SK-MEL-5 (cell line): Measurements from ENCODE around the gene IRF2. TPM values are rescaled to one million over a fixed set of nuclear protein-coding genes. Genes with fewer than 3 reads are reported as not detected.
A peak's percentile ranks its signal among the peaks of the same experiment; 100 is the strongest.
"Not testable (repeated sequence)": the region's sequence is repeated elsewhere in the genome, so short reads cannot be mapped to it uniquely, and the experiment has no call there.

ENCODE experiments used
- DNase-seq: peaks from one replicate; pipeline ENCODE4 v3.0.0-alpha.2; 2016; ENCODE audit warnings: low read depth, low spot score
- in situ Hi-C: cut with HindIII; loops from 2 replicates; pipeline ENCODE4 v1.10.0; 2016; ENCODE audit warnings: low sequenced_read_pairs, high pct_unique_total_duplicates, low pct_unique_long_range_greater_than_20kb
- total RNA-seq: library from RNA; depleted of rRNA; stranded (reverse); fragments of >200 nt; shearing (Covaris generic); gene quantifications from 2 replicates; pipeline ENCODE4 v1.2.3, GENCODE V29; 2014

IRF2 gene
- total RNA-seq, 1 experiment from 2014 or later, result 37.0 TPM

DNA sequence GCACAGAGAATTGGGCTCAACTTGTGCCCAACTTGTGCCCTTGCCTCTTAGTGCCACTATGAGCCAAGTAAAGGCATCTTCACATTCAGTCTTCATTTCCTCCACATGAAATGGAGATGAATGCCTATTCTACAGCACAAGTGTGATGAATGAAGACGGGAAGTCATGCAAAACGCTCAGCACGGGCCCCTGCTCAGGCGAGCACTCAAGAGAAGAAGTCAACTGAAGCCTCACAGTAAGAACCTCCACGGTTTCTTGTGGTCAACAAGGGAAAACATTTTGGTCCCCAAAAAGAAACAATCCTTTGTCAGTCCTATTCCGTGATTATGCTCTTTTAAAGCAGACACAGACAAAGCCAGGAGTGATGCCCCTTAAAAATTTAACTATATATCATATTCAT lies 87.0 kb downstream of the IRF2 start:
- in situ Hi-C loops, result no loop called here
- DNase-seq, result no peak

DNA sequence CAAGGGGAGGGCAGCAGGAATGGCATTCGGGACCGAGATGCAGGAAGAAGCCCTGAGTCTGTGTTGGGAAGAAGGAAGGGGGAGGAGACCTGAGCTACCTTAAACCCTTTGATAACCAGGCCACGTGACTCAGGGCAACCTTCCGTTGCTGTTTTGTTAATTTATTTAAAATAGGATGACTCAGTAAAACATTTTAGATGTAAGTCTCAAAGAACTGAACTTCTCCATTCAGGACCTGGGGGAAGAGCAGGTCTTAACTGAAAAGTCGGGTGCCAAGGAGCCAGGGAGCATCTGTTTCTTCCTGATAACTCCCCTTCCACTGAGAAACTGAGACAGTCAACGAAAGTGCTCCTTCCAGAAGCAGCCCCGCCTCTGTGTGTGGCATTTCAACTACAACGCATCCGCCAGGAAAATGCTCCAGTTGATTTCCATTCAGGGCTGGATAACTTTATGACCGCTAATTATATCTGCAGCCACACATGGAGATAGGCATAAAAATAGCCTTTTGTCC lies 88.0 kb downstream of the IRF2 start:
- DNase-seq, result no peak
- in situ Hi-C loops, result no loop called here

DNA sequence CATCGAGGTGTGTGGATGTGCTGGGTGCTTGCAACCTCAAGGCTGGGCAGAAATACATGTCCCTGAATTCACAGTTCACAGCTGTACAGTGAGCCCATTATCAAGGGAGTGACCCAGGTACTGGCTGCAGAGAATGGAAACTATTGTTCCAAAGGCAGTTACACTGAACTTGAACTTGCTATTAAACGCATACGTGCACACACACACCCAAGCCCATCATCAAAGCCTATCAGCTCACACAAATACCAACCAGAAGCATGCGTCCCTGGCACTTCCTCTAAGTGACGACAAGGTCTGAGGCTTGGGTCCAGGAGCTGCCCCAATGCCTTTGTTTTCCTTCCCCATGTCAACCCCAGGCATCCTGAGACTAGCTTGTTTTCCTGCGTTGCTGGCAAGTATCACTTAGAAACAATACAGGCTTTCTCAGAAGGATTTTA lies 88.6 kb downstream of the IRF2 start:
- in situ Hi-C loops, result no loop called here
- DNase-seq, result peak; percentile 13

- in situ Hi-C loops, result no loop called here
- no peak for DNase-seq
Measured at GRCh38 chr4:184384810-184385557, 89.4 kb downstream of the IRF2 start.

DNA sequence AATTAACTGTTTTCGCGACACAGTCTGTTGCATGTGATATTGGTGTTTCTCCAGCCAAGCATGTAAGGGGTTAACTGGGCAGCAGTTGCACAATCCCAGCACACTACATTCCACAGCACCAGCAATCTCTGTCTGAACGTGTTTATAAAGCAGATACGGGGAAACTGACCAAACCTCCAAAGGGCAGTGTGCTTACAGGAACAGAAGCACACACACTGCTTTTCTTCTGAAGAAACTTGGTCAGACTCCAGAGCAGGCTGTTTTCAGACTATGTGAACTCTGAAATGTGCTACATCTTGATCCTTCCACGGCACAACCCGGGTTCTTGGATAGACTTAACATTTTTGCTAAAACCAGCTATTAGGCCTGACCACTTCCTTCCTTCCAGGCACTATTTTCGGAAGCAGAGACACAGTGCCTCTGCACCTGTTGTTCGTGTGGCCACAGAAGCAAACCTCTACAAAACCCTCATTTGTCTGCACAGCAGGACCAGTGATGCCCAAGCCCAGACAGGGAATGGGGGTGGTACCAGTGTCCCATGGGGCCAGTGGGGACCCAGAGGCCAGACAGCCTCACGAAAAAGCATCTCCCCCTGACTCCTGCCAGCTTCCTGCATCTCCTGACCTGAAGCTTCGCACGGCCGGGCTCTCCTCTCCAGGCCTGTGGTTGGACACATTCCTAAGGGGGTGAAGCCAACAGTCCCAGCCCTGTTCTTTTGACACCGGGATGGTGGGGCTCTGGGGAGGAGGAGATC lies 90.1 kb downstream of the IRF2 start:
- DNase-seq, result peak; percentile 54
- in situ Hi-C loops, result no loop called here

DNA sequence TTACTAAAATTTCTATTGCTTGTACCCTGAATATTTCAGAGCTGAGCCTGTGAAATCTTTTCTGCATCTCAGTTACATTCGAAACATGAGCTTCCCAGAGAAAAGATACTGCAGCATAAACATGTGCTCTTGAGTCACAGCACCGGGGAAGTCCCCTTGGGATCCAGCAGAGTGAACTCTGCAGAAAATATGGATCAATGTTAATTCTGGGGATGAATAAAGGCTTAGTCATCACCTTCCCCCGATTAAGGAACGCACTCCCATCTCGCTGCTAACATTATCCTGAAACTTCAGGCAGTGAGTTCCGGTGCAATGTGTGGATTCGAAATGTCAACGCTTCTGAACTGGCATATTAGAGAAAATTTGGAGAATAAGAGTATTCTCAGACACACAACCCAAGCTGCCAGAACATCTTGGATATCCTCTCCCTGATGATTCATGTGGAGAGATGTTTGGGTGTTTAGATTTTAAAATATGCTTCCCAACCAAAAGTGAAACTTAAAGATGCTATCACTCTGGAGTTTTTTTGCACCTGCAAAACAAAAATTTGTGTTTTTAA lies 90.8 kb downstream of the IRF2 start:
- DNase-seq, result peak; percentile 73
- in situ Hi-C loops, result no loop called here

DNA sequence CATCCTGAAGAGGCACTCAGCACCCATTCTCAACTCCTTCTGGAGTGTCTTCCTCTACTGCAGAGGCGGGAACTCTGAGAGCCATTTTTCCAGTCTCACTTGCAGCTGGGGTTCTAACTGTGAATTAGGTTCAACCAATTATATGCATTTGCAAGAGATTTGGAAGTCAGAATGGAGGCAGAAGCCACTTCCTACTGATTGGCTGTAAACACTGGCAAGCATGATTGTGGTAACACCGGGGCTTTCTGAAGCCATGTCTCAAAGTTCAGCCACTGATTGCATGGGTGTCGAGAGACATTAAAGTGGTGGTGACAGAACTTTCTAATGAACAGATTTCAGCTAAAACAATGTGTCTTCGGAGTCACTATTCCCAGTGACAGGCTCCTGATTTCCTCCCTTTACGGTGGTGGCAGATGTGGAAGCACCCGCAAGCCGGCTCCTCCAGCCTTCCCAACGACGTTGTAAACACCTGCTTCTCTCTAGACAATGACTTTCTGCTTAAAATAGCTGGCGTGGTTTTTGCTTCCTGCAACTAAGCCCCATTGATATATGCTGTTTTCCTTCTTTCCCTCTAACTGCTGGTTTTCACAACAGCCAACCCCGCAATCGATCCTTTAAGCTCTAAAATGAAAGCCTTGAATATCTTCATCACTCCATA lies 92.0 kb downstream of the IRF2 start:
- in situ Hi-C loops, result no loop called here
- no peak for DNase-seq

DNA sequence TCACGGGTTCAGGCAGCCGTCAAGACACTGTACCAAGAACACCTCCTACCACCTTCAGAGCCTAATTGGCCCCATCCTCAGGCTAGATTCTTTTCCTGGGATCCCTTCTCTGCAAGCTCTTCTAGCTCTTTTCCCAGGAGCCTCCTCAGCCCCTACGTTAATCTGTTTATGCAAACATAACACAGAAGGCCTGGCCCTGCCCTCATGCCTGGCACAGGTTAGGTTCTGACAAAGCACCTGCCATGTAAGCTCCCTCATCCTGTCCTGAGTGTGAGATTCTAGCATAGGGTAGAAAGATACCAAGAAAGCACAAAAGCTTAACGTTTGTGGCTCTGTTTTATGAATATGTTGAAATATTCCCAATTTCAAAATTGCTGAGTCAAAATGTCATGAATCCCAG lies 93.6 kb downstream of the IRF2 start:
- in situ Hi-C loops, result no loop called here
- no peak for DNase-seq

- in situ Hi-C loops, DNase-seq: not testable (repeated sequence)
Measured at GRCh38 chr4:184380214-184380613, 94.1 kb downstream of the IRF2 start.

DNA sequence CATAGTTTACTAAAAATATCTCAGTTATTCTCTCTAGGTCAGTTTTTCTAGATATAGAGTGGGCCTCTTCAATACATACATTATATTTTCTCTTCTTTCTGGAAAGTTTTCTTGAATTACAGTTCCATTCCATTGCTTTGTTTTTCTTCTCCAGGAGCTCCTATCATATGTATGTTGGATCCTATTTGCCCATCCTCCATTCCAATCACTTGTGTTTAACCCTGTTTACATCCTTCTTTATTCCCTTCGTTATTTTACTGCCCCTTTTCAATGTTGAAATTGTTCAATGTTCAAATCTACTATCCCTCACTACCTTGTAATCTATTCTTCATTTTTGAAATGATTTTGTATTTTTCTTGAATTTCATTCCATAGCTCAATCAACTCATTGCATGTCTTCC lies 97.4 kb downstream of the IRF2 start:
- no peak for DNase-seq
- in situ Hi-C loops, result no loop called here

- no peak for DNase-seq
- in situ Hi-C loops, result no loop called here
Measured at GRCh38 chr4:184376126-184376838, 98.1 kb downstream of the IRF2 start.

DNA sequence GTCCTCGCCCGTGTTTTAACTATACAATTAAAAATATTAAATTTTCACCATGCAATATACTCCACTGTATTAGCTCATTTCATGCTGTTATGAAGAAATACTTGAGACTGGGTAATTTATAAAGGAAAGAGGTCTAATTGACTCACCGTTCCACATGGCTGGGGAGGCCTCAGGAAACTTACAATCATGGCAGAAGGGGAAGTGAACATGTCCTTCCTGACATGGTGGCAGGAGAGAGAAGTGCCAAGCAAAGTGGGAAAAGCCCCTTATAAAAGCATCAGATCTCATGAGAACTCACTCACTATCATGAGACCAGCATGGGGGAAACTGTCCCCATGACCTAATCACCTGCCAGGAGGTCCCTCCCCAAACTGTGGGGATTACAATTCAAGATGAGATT lies 98.7 kb downstream of the IRF2 start:
- in situ Hi-C loops, DNase-seq: not testable (repeated sequence)

DNA sequence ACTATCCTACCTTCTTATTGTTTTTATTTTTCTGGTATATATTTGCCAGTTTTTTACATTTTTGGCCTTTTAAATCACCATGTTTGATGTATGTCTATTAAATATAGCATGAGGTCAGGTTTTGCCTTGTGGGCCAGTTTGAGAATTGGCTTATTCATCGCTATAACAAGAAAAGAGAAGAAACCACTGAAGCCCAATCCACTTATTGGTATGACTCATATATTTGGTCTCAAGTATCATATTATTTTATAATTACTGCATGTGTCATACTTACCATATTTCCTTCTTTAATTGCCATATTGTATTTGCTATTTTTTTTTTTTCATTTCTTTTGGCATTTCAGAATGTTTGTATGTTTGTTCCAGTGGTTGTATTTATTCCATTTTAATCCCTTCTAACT lies 99.3 kb downstream of the IRF2 start:
- no peak for DNase-seq
- in situ Hi-C loops, result no loop called here

DNA sequence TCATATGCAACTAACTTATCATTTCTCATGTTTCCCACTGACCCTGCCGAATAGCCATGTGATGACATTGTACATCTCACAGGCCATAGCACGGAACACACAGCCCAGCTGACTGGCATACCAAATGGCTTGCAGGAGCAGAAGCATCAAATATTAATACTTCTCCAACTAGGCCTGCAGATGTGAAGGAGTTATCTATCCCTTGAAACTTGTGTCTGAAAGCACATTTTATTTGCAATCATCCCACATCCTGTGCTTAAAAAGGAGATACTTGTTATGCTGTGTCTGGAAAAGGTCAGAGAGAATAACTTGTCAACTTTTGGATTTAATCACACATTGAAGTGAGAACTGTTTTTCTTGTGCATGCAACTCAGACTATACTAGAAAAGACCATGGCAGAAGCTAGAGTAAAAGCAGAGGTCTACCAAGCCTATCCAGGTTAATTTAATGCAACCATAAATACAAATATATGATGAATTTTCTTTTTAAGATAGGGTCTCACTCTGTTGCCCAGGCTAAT lies 100.4 kb downstream of the IRF2 start:
- in situ Hi-C loops, result no loop called here

GRCh38 chr4:184371390-184371787 lies 103.0 kb downstream of the IRF2 start:
- no peak for DNase-seq
- in situ Hi-C loops, result no loop called here

More for the DNA sequence above, 100.4 kb downstream of the IRF2 start:
- DNase-seq, result peak; percentile 41

DNA sequence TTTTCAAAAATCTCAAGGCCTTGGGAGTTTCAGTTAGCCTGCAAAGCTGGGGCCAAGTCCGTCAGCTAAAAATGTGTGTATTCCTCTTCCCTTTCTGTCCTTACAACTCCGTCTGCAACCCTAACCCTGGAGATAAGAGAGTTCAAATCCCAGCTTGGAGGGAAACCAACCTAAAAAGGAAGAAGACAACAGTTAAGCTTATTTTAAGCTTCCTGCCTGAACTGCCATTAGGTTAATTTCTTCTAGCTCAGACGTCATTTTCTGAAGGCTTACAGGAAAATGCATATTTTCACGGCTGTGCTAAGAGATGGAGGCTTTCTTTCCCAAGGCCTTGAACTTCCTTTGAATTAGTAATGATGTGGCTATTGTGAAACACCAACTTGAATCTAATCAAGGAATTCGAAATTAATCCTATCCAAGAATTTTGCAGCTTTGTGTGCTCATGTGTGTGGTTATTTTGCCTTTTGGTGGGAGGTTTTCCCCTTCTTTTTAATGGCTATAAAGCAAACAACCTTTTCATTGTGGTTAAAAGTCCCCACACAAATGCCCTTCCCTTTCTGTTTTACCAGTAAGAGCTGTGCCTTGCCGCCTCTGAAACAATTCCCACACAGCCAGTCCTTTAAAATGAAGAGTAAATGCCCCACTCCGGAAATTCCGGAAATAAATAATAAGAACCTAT lies 103.5 kb downstream of the IRF2 start:
- DNase-seq, result no peak
- in situ Hi-C loops, result no loop called here

DNA sequence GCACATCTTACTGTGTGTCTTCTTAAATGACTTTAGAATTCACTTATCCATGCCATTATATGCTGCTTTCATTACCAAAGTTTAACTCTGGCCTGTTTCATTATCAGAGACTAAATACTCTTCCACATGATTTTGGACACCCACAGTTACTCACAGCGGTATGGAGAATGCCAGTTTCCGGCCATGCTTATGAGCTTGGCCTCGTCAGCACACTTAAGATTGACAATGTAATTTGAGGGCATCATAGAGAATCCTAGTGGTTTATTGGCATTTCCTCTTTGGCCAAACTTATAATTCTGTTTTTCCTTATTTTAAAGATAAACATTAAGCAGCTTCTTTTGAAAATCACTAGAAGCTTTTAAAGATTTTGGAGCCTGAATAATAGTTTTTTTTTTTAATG lies 104.5 kb downstream of the IRF2 start:
- in situ Hi-C loops, result no loop called here
- no peak for DNase-seq
